D341Med (cell line): ENCODE data around the gene PDE8A.
"Not testable (repeated sequence)": the region's sequence is repeated elsewhere in the genome, so short reads cannot be mapped to it uniquely, and the experiment has no call there.

Source experiments
- DNase-seq: peaks from one replicate; pipeline ENCODE4 v3.0.0; 2012; ENCODE audit warnings: low spot score

PDE8A gene

GRCh38 chr15:84961707-84962106, 19.9 kb upstream of the PDE8A start:
- no peak for DNase-seq

- no peak for DNase-seq
Measured at GRCh38 chr15:84962955-84963354, 18.7 kb upstream of the PDE8A start.

GRCh38 chr15:84967380-84967779, 14.3 kb upstream of the PDE8A start:
- no peak for DNase-seq

- no peak for DNase-seq
Measured at GRCh38 chr15:84968301-84968700, 13.4 kb upstream of the PDE8A start.

GRCh38 chr15:84969257-84969656, 12.4 kb upstream of the PDE8A start:
- DNase-seq, result no peak

GRCh38 chr15:84970843-84971242, 10.8 kb upstream of the PDE8A start:
- DNase-seq, result no peak

GRCh38 chr15:84973492-84974460, 7.9 kb upstream of the PDE8A start:
- peak; percentile 2 for DNase-seq

- no peak for DNase-seq
Measured at GRCh38 chr15:84975871-84976351, 5.7 kb upstream of the PDE8A start.

- DNase-seq, result no peak
Measured at GRCh38 chr15:84976746-84977345, 4.8 kb upstream of the PDE8A start.

- DNase-seq, result no peak
Measured at GRCh38 chr15:84979651-84980050, 2.0 kb upstream of the PDE8A start.

GRCh38 chr15:84980196-84981053, 1.2 kb upstream of the PDE8A start:
- peak; percentile 92 for DNase-seq

GRCh38 chr15:84981054-84981710, 474 bp upstream of the PDE8A start:
- DNase-seq, result peak; percentile 99

GRCh38 chr15:84982301-84982920, 755 bp downstream of the PDE8A start:
- DNase-seq, result no peak

GRCh38 chr15:84983294-84983693, 1.6 kb downstream of the PDE8A start:
- DNase-seq, result no peak

- DNase-seq, result no peak
Measured at GRCh38 chr15:84983711-84984110, 2.1 kb downstream of the PDE8A start.

- no peak for DNase-seq
Measured at GRCh38 chr15:84985158-84985557, 3.5 kb downstream of the PDE8A start.

- not testable (repeated sequence) for DNase-seq
Measured at GRCh38 chr15:84987351-84987750, 5.7 kb downstream of the PDE8A start.

GRCh38 chr15:84987949-84988624, 6.4 kb downstream of the PDE8A start:
- DNase-seq, result no peak

- no peak for DNase-seq
Measured at GRCh38 chr15:84988909-84989644, 7.4 kb downstream of the PDE8A start.

GRCh38 chr15:84990507-84990906, 8.9 kb downstream of the PDE8A start:
- no peak for DNase-seq
